Hematopoietic multipotent progenitor cell treated with erythropoietin and hydrocortisone succinate and interleukin-3 and kit ligand, for 4 days (in vitro differentiated cells): Measurements from ENCODE around the gene FBXL2.

Source experiments
- DNase-seq: peaks from one replicate; pipeline ENCODE4 v3.0.0-alpha.2; 2015

Gene FBXL2

DNA sequence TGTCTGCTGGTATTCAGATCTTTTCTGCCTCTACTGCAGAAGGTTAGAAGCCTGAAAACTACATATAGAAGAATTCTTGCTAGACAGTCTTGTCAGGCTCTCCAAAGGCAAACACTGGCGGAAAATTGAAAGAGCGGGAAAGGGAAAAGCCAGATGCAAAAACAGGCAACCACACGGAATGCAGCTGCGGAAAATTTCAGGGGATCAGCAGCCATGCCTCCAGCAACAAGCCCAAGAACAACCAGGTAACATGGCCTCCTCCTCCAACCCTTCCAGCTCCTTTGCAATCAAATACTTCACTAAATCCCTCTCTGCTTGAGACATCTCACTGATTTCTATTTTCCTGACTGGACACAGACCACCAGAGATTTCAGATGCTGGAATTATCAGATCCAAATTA lies 153.3 kb downstream of the FBXL2 start:
- DNase-seq = no peak

DNA sequence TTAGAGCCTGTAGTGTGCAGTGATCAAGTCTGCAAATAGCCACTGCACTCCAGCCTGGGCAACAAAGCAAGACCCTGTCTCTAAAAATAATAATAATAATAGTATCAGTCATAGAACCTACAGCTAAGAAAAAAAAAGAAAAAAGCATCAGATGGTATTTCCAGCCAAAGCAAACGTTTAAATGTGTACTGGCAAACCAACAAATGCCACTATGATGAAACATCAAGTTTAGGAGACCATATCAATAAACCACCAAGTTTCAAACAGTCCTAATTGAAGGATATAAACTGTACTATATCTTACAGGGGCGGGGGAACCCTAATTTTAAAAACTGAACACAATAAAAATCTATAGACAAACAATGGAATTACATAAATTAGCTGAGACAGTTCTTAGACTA lies 156.6 kb downstream of the FBXL2 start:
- DNase-seq = no peak
